ENCODE measurements around the gene PABPC3. TPM values are rescaled to one million over a fixed set of nuclear protein-coding genes. Genes with fewer than 3 reads are reported as not detected.

Gene PABPC3
- total and polyA plus RNA-seq, 2 of the 8 experiments (the other 6 are each of a cell fraction or from before 2014, with no cell fraction given): 0.18 to 0.48 TPM

- TF ChIP-seq E2F6 (IDR thresholded peaks at IDR 0.05): no peak
These were observed 11.8 kb upstream of the PABPC3 start (continued) for GRCh38 chr13:25084096-25084495.
